Measurements from ENCODE around the gene PTPN1.

Gene PTPN1

GRCh38 chr20:50634191-50634590, 124.0 kb downstream of the PTPN1 start:
- DNase-seq (ENCODE audit: low read depth, low spot score) = no peak

All from brain pericyte (primary cell).